Non-pigmented ciliary epithelial cell (primary cell): Measurements from ENCODE around the gene KRT86.

Source experiments
- DNase-seq: peaks from one replicate; pipeline ENCODE4 v3.0.0-alpha.2; 2010; ENCODE audit warnings: low read depth

The KRT86 gene

GRCh38 chr12:52316290-52316689 is 41.8 kb downstream of the KRT86 start:
- DNase-seq, result no peak

GRCh38 chr12:52316701-52317100 is 42.3 kb downstream of the KRT86 start:
- no peak for DNase-seq

- no peak for DNase-seq
Observed at GRCh38 chr12:52317468-52318052, 43.1 kb downstream of the KRT86 start.

GRCh38 chr12:52318241-52318990 is 44.0 kb downstream of the KRT86 start:
- DNase-seq, result no peak

- DNase-seq, result no peak
Observed at GRCh38 chr12:52319097-52319496, 44.7 kb downstream of the KRT86 start.

- no peak for DNase-seq
Observed at GRCh38 chr12:52320784-52321400, 46.4 kb downstream of the KRT86 start, which contains the start of gene KRT83. TSS of gene KRT83 (minus strand) at chr12:52321398. CDS start at chr12:52321335, 63 bp downstream.

- DNase-seq, result no peak
Observed at GRCh38 chr12:52321418-52321817, 47.0 kb downstream of the KRT86 start.

- DNase-seq, result no peak
Observed at GRCh38 chr12:52322069-52322468, 47.6 kb downstream of the KRT86 start.

GRCh38 chr12:52323001-52323400 is 48.6 kb downstream of the KRT86 start:
- DNase-seq, result no peak

- DNase-seq, result no peak
Observed at GRCh38 chr12:52323416-52324152, 49.1 kb downstream of the KRT86 start.

GRCh38 chr12:52324153-52324444 is 49.7 kb downstream of the KRT86 start:
- no peak for DNase-seq

GRCh38 chr12:52327052-52327829 is 52.8 kb downstream of the KRT86 start:
- DNase-seq, result peak; percentile 71

GRCh38 chr12:52327830-52328500 is 53.5 kb downstream of the KRT86 start:
- no peak for DNase-seq

- no peak for DNase-seq
Observed at GRCh38 chr12:52331039-52331438, 56.6 kb downstream of the KRT86 start.

GRCh38 chr12:52331833-52332232 is 57.4 kb downstream of the KRT86 start:
- no peak for DNase-seq

- DNase-seq, result no peak
Observed at GRCh38 chr12:52332381-52332780, 57.9 kb downstream of the KRT86 start.

GRCh38 chr12:52333321-52333720 is 58.9 kb downstream of the KRT86 start:
- DNase-seq, result no peak

GRCh38 chr12:52334185-52334584 is 59.7 kb downstream of the KRT86 start:
- DNase-seq, result no peak

- DNase-seq, result no peak
Observed at GRCh38 chr12:52335598-52336262, 61.3 kb downstream of the KRT86 start.

GRCh38 chr12:52336641-52337040 is 62.2 kb downstream of the KRT86 start:
- DNase-seq, result no peak

GRCh38 chr12:52337054-52337453 is 62.6 kb downstream of the KRT86 start:
- DNase-seq, result no peak
